B cell (primary cell): Measurements from ENCODE around the gene CARS2. TPM values are rescaled to one million over a fixed set of nuclear protein-coding genes. Genes with fewer than 3 reads are reported as not detected.

Experiments used
- ATAC-seq: fragments of 200-7000 bp; cut with Tn5 transposase; one replicate; pipeline ENCODE4 v1.10.0; 2021; ENCODE audit warnings: low read depth, mild to moderate bottlenecking, moderate number of reproducible peaks, moderate library complexity
- CTCF ChIA-PET: fragments of 350-600 bp; sonication (Branson Sonifier 250); formaldehyde crosslinking; loops from one replicate; lab custom pipeline; 2021; ENCODE audit warnings: antibody characterized with exemption, inconsistent platforms; lab: Charles Lee
- POLR2A ChIA-PET: fragments of 350-600 bp; sonication (Branson Sonifier 250); formaldehyde crosslinking; loops from one replicate; lab custom pipeline; 2021; ENCODE audit warnings: antibody characterized with exemption; lab: Charles Lee
- DNase-seq: peaks from one replicate; pipeline ENCODE4 v3.0.0; 2013
- H2AFZ ChIP-seq: 2 replicates; pipeline ENCODE4 v1.6.1; 2012; ENCODE audit warnings: mild to moderate bottlenecking, low read depth, low read length; ENCODE audit not compliant: insufficient read depth, poor library complexity, severe bottlenecking
- H3K27ac ChIP-seq, 2 donors: 1 replicate in 1 of 2; 2 replicates in 1 of 2; pipeline ENCODE4 v1.5.1; 2012 to 2013; ENCODE audit warnings: low read length in 2 of 2, mild to moderate bottlenecking in 2 of 2, moderate library complexity in 1 of 2
- H3K27me3 ChIP-seq, 4 experiments: fragments of 200-600 bp in 1 of 4; sonication (generic) in 1 of 4; replicated peaks in 1 of 4; 1 replicate in 2 of 4; 2 replicates in 2 of 4; pipeline versions ENCODE4 v1.6.1 to v1.7.0; 2013 to 2016; ENCODE audit warnings: low read length in 3 of 4, mild to moderate bottlenecking in 2 of 4, mixed read lengths in 1 of 4, moderate library complexity in 1 of 4; ENCODE audit not compliant: insufficient read depth in 4 of 4, control insufficient read depth in 3 of 4; ENCODE audit errors: control extremely low read depth in 1 of 4
- H3K36me3 ChIP-seq, 2 experiments: replicated peaks in 1 of 2; 1 replicate in 1 of 2; 2 replicates in 1 of 2; pipeline versions ENCODE4 v1.6.1 to v1.7.1; 2013; ENCODE audit warnings: low read length in 1 of 2; ENCODE audit not compliant: insufficient read depth in 2 of 2, control insufficient read depth in 1 of 2; ENCODE audit errors: control extremely low read depth in 1 of 2, extremely low read depth in 1 of 2
- H3K4me1 ChIP-seq, 2 donors: fragments of 200-600 bp in 1 of 2; sonication (generic) in 1 of 2; 1 replicate in 1 of 2; 2 replicates in 1 of 2; pipeline versions ENCODE4 v1.5.1 to v1.6.1; 2013 to 2017; ENCODE audit warnings: low read length in 2 of 2; ENCODE audit not compliant: control insufficient read depth in 2 of 2, insufficient read depth in 2 of 2
- H3K4me2 ChIP-seq: replicated peaks from 2 replicates; pipeline ENCODE3; 2012; ENCODE audit warnings: mild to moderate bottlenecking, low read depth, low read length; ENCODE audit not compliant: poor library complexity, severe bottlenecking
- H3K4me3 ChIP-seq, 5 experiments: fragments of 200-600 bp in 1 of 5; sonication (generic) in 1 of 5; 1 replicate in 3 of 5; 2 replicates in 2 of 5; pipeline versions ENCODE4 v1.5.1 to v1.7.0; 2011 to 2016; ENCODE audit warnings: low read length in 4 of 5, mild to moderate bottlenecking in 4 of 5, low read depth in 2 of 5, control low read depth in 1 of 5, moderate library complexity in 1 of 5; ENCODE audit not compliant: insufficient read depth in 1 of 5; ENCODE audit errors: control extremely low read depth in 1 of 5, extremely low read depth in 1 of 5
- H3K79me2 ChIP-seq: fragments of 200-600 bp; sonication (generic); one replicate; pipeline ENCODE4 v1.6.0; 2016; ENCODE audit warnings: low read length; ENCODE audit not compliant: control insufficient read depth, insufficient read depth
- H3K9ac ChIP-seq: fragments of 200-600 bp; sonication (generic); 2 replicates; pipeline ENCODE4 v1.6.1; 2017; ENCODE audit warnings: mild to moderate bottlenecking, low read length, moderate library complexity
- H3K9me3 ChIP-seq, 3 donors: one replicate each; pipeline versions ENCODE4 v1.6.1 to v1.7.1; 2013; ENCODE audit warnings: low read length in 2 of 3; ENCODE audit not compliant: control insufficient read depth in 2 of 3, insufficient read depth in 1 of 3; ENCODE audit errors: control extremely low read depth in 1 of 3
- H4K20me1 ChIP-seq: 2 replicates; pipeline ENCODE4 v1.6.0; 2012; ENCODE audit warnings: mild to moderate bottlenecking, low read length; ENCODE audit not compliant: insufficient read depth, control insufficient read depth, poor library complexity, severe bottlenecking
- H3K27ac Mint-ChIP-seq: one replicate; pipeline ENCODE4 v1.8.0; 2021; ENCODE audit warnings: mixed read lengths
- H3K27me3 Mint-ChIP-seq: one replicate; pipeline ENCODE4 v1.8.0; 2021; ENCODE audit warnings: mixed read lengths
- H3K4me1 Mint-ChIP-seq: one replicate; pipeline ENCODE4 v1.8.0; 2021; ENCODE audit warnings: mixed read lengths
- H3K4me3 Mint-ChIP-seq: one replicate; pipeline ENCODE4 v1.8.0; 2021; ENCODE audit warnings: mixed read lengths
- H3K9me3 Mint-ChIP-seq: one replicate; pipeline ENCODE4 v1.8.0; 2022; ENCODE audit warnings: mixed read lengths; ENCODE audit not compliant: insufficient read depth
- EZH2 ChIP-seq: IDR thresholded peaks from 2 replicates; pipeline ENCODE4 v1.6.1; 2012; ENCODE audit warnings: borderline replicate concordance, low read depth, mild to moderate bottlenecking, moderate library complexity, low read length; ENCODE audit not compliant: insufficient read depth, poor library complexity, severe bottlenecking
- WGBS: methylation state at CpG from one replicate; pipeline ENCODE4 v1.1.5; 2013; ENCODE audit warnings: missing lambda C conversion rate; ENCODE audit not compliant: insufficient coverage; 5-methylcytosine and 5-hydroxymethylcytosine counted together
- intact Hi-C: fragments of 100-400 bp; cut with micrococcal nuclease; formaldehyde crosslinking; loops from one replicate; pipeline ENCODE4 v1.10.0; 2022
- polyA plus RNA-seq: library from polyadenylated mRNA; depleted of rRNA; stranded (reverse); fragments of >200 nt; gene quantifications from 2 replicates; pipeline ENCODE4 v1.2.3, GENCODE V29; 2012
- total RNA-seq, 2 donors: library from RNA; stranded (reverse); fragments of 120-200 nt in 1 of 2; gene quantifications; 1 replicate in 1 of 2; 2 replicates in 1 of 2; pipeline versions ENCODE4 v1.2.3 to v1.2.4, GENCODE V29; 2013 to 2022
- TF ChIP-seq, protein P1 (sequence below): fragments of 200-600 bp; IDR thresholded peaks from one replicate; pipeline ENCODE4 v1.8.0; 2022; ENCODE audit warnings: antibody characterized with exemption, mild to moderate bottlenecking

CARS2 gene
- total and polyA plus RNA-seq, 2 donors (not counting 1 experiment from before 2014, with no cell fraction given) = 154 to 188 TPM

DNA sequence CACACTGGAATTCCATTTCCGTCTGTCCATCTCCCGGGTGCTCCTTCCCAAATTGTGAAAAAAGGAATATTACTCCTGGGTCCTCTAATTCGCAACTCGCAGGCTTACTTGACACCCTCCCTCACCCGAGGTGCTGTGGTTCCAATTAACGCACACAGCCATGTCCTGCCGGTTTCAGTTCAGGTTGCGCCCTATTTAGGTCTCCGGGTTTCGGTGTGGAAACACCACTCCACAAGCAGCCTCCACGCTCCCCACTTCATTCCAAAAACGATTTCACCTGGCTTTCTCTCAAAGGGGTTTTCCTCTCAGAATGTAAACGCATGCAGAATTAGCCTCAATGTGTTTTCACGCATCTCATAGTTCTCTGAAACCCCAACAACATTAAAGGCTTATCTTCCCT, 52.6 kb downstream of the CARS2 start:
- H3K9ac ChIP-seq = peak overlapping the region; percentile 16
- H3K27me3 ChIP-seq = no peaks in the 10 kb centered on the region
- Mint-ChIP-seq H3K27me3 (no peaks in the 10 kb centered on the region), H3K27ac (peak overlapping the region; percentile 92), H3K4me1 (peaks cover 69% of the 10 kb centered on the region), H3K4me3 (peak overlapping the region; percentile 84), H3K9me3 (no peaks in the 10 kb centered on the region)
- ChIA-PET CTCF (interaction anchor here (1.3 to 2.9 kb wide), 3 partner anchors 8 to 198 kb away, joined by 5 to 17 read pairs (median 6); no protein-coding TSS in a partner anchor), POLR2A (interaction anchor here (1.4 to 2.0 kb wide), 2 partner anchors 23 to 53 kb away, joined by 5 to 8 read pairs; partner anchors contain the start of gene CARS2)
- H3K4me3 ChIP-seq = peak overlapping the region in 3 of 5 experiments; percentile 7 to 40 (median 12)
- peaks cover 0 to 31% of the 10 kb centered on the region in 2 experiments for H3K36me3 ChIP-seq
- no peaks in the 10 kb centered on the region for H3K9me3 ChIP-seq
- TF ChIP-seq EZH2 = no peak
- TF ChIP-seq, protein P1, sequence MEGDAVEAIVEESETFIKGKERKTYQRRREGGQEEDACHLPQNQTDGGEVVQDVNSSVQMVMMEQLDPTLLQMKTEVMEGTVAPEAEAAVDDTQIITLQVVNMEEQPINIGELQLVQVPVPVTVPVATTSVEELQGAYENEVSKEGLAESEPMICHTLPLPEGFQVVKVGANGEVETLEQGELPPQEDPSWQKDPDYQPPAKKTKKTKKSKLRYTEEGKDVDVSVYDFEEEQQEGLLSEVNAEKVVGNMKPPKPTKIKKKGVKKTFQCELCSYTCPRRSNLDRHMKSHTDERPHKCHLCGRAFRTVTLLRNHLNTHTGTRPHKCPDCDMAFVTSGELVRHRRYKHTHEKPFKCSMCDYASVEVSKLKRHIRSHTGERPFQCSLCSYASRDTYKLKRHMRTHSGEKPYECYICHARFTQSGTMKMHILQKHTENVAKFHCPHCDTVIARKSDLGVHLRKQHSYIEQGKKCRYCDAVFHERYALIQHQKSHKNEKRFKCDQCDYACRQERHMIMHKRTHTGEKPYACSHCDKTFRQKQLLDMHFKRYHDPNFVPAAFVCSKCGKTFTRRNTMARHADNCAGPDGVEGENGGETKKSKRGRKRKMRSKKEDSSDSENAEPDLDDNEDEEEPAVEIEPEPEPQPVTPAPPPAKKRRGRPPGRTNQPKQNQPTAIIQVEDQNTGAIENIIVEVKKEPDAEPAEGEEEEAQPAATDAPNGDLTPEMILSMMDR = no peak
- no peaks in the 10 kb centered on the region for H4K20me1 ChIP-seq
- ATAC-seq (peak; percentile 53), DNase-seq (peak; percentile 44)
- no peak overlapping the region for H2AFZ ChIP-seq
- peaks cover 47% of the 10 kb centered on the region for H3K79me2 ChIP-seq
- peak overlapping the region in 1 of 2 donors; percentile 34 for H3K27ac ChIP-seq
- 41% methylated on average over 12 of the region's 14 CpGs for WGBS
- intact Hi-C loops = no loop called here
- peaks cover 56 to 57% of the 10 kb centered on the region in 2 donors for H3K4me1 ChIP-seq
- peak overlapping the region; percentile 65 for H3K4me2 ChIP-seq

DNA sequence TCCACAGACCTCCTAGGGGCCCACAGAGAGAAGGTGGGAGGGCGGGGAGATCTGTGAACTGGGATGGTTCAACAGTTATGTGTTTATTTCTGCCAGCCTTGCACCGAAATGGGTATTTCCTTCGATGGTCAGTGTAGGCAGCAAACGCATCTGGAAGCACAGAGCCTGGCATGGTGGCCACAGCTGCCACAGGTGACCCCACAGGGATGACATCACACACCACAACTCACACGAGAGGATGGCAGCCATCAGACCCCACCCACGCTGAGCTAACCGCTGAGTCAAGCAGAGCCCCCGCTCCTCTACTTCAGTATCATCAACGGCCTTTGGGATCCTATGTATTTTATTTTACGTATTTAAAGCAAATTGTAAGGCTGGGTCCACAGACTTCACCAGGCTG, 53.2 kb downstream of the CARS2 start:
- H3K4me3 Mint-ChIP-seq = peak overlapping the region; percentile 84
- peak overlapping the region; percentile 16 for H3K9ac ChIP-seq
- POLR2A ChIA-PET = interaction anchor here (1.1 to 2.0 kb wide), 3 partner anchors 24 to 62 kb away, joined by 4 to 8 read pairs (median 5); partner anchors contain the start of gene CARS2
- H3K4me3 ChIP-seq = no peak overlapping the region
- 40% methylated on average over 1 of the region's 10 CpGs for WGBS
- peaks cover 68% of the 10 kb centered on the region for H3K4me1 Mint-ChIP-seq
- no peaks in the 10 kb centered on the region for H4K20me1 ChIP-seq
- no peak for TF ChIP-seq EZH2
- TF ChIP-seq, protein P1 = no peak
- ATAC-seq = peak; percentile 21
- no peaks in the 10 kb centered on the region for H3K27me3 Mint-ChIP-seq
- DNase-seq = peak; percentile 27
- peaks cover 0 to 33% of the 10 kb centered on the region in 2 experiments for H3K36me3 ChIP-seq
- H3K9me3 Mint-ChIP-seq = no peaks in the 10 kb centered on the region
- H3K79me2 ChIP-seq = peaks cover 49% of the 10 kb centered on the region
- no peaks in the 10 kb centered on the region for H3K27me3 ChIP-seq
- no peaks in the 10 kb centered on the region for H3K9me3 ChIP-seq
- intact Hi-C loops = no loop called here
- peak overlapping the region; percentile 65 for H3K4me2 ChIP-seq
- H2AFZ ChIP-seq = no peak overlapping the region
- CTCF ChIA-PET = interaction anchor here (0.6 to 2.9 kb wide), 7 partner anchors 8 to 197 kb away, joined by 3 to 17 read pairs (median 5); no protein-coding TSS in a partner anchor
- peak overlapping the region; percentile 44 to 56 for H3K27ac ChIP-seq
- peaks cover 53 to 54% of the 10 kb centered on the region in 2 donors for H3K4me1 ChIP-seq
- H3K27ac Mint-ChIP-seq = peak overlapping the region; percentile 82
